Hematopoietic multipotent progenitor cell treated with erythropoietin and hydrocortisone succinate and interleukin-3 and kit ligand, for 8 days (in vitro differentiated cells): ENCODE data around the gene ZNF710.
"Not testable (repeated sequence)": the region's sequence is repeated elsewhere in the genome, so short reads cannot be mapped to it uniquely, and the experiment has no call there.

ENCODE experiments used
- DNase-seq: peaks from one replicate; pipeline ENCODE4 v3.0.0-alpha.2; 2015

ZNF710 gene

GRCh38 chr15:90062973-90063769, 62.0 kb downstream of the ZNF710 start:
- no peak for DNase-seq

- no peak for DNase-seq
Observed at GRCh38 chr15:90063770-90064247, 62.7 kb downstream of the ZNF710 start.

DNA sequence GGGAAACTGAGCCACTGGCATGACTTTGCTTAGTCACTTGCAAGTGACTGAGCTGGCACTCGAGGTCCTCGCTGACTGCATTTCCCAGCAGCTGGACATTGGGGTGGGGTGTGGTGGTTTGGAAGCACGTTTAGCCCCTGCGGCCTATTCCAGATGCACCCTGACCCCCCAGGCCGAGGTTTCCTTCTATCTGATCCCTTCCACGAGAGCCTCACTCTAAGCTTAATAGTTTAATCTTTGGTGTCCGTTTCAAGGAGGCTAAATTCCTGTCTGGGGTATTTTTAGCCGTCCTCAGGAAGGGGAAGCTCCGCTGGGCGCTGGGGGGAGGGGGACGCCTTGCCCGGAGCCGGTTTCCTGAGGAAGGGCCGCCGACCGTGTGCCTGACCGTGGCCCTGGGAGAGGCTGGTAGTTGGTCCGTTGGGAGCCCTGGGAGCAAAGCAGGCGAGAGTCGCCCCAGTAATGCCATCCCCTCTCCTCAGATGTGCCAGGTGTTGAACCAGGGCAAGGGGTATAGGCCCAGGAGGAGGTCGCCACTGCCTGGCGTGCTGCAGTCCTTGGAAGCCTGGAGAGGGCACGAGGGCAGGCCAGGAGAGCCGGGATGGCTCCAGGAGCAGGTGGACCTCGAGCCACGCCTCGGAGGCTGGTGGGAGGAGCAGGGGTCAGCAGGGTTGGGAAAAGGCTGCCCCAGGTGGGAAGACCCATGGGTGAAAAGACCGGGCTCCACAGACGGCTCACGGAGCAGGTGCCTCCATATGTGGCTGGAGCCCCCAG, 64.0 kb downstream of the ZNF710 start:
- DNase-seq = no peak

DNA sequence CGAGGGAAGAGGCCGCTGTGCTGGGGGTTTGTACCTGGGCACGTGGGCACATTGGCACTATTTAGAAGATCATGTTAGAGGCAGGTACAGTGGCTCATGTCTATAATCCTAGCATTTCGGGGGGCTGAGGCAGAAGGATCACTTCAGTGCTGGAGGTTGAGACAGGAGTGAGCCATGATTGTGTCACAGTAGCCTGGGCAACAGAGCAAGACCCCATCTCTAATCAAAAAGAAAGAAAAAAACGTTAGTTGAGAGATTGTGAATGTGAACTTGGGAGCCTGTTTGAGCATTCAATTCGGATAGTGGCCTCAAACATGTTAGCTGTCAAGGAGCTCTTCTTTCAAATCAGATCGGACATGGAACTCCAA, 64.5 kb downstream of the ZNF710 start:
- DNase-seq = no peak

GRCh38 chr15:90067181-90067952, 66.2 kb downstream of the ZNF710 start:
- DNase-seq = no peak

- DNase-seq = no peak
Observed at GRCh38 chr15:90067953-90068606, 67.0 kb downstream of the ZNF710 start.

- not testable (repeated sequence) for DNase-seq
Observed at GRCh38 chr15:90070623-90071022, 69.5 kb downstream of the ZNF710 start.

DNA sequence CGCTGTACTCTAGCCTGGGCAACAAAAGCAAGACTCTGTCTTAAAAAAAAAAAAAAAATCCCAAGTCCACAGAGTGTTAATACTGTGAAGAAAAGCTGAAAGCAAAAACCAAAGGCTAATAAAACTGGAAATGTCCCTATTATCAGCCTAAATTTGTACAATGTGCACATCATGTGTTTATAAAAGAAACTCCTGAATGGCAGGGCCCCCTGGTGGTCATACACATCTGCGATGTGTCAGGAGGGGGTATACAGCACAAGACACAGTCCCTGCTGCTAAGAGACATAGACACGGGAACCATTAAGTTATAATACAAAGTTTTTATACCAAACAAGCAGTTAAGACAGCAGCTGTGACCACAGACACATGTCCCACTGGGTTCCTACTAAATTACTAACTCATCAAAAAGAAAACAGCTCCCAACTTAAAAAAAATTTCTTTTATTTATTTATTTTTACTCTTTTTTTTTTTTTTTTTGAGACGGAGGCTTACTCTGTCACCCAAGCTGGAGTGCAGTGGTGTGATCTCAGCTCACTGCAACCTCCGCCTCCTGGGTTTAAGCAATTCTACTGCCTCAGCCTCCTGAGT, 70.2 kb downstream of the ZNF710 start:
- DNase-seq = peak; percentile 89

- no peak for DNase-seq
Observed at GRCh38 chr15:90072978-90073640, 72.0 kb downstream of the ZNF710 start.

DNA sequence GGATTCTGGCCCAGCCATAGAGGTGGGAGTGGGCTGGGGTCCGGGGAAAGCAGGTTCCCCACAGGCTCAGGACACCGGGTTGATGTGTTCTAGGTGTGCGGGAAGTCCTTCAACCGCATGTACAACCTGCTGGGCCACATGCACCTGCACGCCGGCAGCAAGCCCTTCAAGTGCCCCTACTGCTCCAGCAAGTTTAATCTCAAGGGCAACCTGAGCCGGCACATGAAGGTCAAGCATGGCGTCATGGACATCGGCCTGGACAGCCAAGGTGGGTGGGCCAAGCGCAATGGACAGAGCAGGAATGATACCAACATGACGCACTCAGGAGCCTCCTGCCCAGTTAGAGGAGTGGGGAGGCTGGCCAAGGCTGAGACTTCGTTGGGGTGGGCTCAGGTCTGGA, 72.9 kb downstream of the ZNF710 start:
- DNase-seq = no peak

DNA sequence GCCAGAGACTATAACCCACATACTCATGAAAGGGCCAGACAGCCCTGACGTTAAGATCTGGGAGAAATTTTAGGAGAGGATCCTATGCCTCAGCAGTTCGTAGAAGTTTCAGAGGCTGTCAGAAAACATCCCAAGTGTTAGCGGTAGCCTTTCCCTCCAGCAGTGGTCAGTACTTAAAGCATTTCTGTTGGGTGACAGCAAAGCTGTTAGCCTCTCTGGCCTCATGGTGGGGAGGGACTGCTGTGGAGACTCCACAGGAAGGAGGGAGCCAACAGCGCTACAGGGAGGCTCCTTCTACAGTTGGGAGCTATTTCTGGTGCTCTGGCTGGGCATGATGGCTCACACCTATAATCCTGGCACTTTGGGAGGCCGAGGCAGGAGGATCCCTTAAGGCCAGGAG, 73.8 kb downstream of the ZNF710 start:
- DNase-seq = no peak

DNA sequence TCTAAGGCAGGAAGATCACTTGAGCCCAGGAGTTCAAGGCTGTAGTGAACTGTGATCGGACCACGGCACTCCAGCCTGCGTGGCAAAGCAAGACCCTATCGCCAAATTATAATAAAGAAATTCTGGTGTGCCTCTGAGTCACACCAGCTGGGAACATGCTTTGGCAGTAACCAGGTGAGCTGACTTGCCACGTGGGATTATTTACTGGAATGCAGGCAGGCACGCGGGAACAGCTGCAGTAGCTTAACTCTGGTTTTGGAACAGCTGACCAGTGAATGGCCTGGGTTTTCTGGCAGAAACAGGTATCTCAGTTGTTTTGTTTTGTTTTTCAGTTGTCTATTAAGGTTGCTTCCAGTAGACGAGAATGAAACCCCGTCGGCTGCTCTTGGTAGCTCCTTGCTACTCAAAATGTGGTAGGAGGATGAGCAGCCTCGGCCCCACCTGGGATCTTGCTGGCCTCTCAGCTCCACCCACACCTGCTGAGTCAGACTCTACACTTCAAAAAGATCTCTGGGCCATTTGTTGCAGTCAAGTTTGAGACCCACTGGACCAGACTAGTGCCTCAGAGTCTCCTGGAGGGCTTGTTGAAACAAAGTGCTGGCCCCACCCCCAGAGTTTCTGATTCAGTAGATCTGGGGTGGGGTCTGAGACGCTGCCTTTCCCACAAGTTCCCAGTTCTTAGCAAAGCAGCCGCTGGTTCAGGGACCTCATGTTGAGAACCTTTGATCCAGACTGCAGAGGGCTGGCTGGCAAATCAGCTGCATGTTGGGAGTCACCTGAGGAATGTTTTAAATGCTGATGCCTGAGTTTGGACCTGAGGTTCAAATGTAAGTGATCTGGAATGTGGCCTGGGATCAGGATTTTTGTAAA, 74.5 kb downstream of the ZNF710 start:
- DNase-seq = no peak

GRCh38 chr15:90076716-90077115, 75.6 kb downstream of the ZNF710 start:
- no peak for DNase-seq

GRCh38 chr15:90078965-90079364, 77.8 kb downstream of the ZNF710 start:
- no peak for DNase-seq

DNA sequence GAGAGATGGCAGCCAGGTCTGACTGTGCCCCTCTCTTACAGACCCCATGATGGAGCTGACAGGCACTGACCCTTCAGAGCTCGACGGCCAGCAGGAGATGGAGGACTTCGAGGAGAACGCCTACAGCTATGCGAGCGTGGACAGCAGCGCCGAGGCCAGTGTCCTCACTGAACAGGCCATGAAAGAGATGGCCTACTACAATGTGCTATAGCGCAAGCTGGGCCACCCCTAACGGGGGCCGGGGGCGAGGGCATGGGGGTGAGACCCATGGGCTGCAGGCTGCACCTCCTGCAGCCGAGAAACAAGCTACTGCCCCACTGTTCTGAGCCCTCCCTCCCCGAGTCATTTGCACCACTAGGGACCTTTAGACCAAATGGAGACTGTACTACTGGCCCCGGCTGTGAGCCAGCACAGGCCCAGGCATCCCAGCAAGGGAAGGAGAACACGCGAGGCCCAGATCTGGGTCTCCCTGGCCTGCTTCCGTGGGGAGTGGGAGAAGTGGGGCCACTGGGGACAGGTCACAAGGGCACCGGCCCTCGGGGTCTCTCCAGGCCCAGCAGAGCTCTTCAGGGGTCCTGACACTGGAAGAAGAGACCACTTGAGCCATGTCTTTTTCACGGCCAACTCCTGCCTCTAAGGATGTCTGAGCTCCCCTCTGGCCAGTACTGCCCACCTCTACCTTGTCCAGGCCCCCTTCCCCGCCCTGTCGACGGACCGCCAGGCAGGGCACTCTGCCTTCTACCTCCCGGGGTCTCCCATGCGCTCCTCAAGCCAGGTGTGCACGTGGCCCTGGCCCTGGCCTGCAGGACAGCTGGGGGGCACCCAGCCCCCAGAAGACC, 78.7 kb downstream of the ZNF710 start:
- no peak for DNase-seq

- DNase-seq = no peak
Observed at GRCh38 chr15:90080458-90080755, 79.3 kb downstream of the ZNF710 start.

DNA sequence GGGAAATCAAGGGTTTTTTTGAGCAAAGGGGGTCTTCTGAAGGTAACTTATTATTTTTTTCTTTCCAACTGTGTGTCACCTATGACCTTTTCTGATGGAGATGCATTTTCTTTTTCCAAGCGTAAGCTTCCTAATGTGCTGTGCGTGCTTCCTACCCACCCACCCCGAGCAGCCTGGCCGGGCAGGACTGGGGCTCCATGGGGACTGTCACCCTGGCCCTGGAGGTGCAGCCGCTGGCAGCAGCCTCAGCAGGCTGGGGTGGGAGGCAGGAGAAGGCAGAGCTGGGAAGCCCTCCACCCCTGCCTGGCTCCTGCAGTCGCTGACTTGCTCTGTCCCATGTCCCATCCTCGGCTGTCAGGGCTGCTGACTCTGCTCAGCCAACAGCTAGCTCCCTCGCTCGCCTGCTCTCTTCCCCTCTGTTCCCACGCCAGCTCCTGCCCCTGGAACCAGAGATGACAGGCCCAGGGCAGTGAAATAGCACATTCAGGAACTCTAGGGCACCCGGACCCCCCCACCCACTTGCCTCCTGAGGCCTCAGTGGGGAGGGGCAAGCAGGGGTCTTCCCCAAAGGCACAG, 79.8 kb downstream of the ZNF710 start:
- no peak for DNase-seq

- DNase-seq = no peak
Observed at GRCh38 chr15:90082140-90082715, 81.1 kb downstream of the ZNF710 start.

DNA sequence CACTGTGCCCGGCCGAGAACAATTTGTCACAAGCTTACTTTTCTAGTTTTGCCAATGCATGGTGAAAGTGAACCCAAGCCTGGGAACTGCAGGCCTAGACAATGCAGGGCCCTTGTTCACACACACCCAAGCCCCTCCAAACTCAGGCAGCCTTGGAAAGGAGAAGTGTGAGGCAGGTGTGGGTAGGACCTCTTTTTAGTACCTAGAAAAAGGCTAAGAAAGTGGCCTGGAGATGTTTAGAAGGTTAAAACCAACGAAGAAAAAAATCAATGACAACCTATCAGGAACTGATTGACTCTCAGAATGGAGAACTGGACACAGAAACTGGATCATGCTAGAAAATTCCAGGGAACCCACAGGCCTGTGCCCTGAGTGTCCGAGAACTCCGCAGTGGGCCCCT, 82.3 kb downstream of the ZNF710 start:
- no peak for DNase-seq
